GM12878 (cell line): ENCODE data around the gene IL19.

Experiments used
- BCL3 ChIP-seq: IDR thresholded peaks from 2 replicates; pipeline ENCODE4 v1.6.1; 2011; ENCODE audit warnings: borderline replicate concordance, low read depth, mild to moderate bottlenecking, moderate library complexity, low read length; ENCODE audit not compliant: insufficient read depth, poor library complexity, severe bottlenecking
- CTCF ChIP-seq, 3 experiments: IDR thresholded peaks in 2 of 3; conservative IDR thresholded peaks in 1 of 3; 2 replicates each; pipeline ENCODE4 v1.5.1; 2011; ENCODE audit warnings: low read depth in 3 of 3, low read length in 3 of 3, mild to moderate bottlenecking in 3 of 3, control low read depth in 2 of 3, moderate library complexity in 2 of 3, inconsistent platforms in 1 of 3, mixed read lengths in 1 of 3; ENCODE audit not compliant: control insufficient read depth in 2 of 3, insufficient read depth in 1 of 3; ENCODE audit errors: extremely low read depth in 1 of 3
- GABPA ChIP-seq: IDR thresholded peaks from 2 replicates; pipeline ENCODE4 v1.6.1; 2014; ENCODE audit warnings: antibody characterized with exemption, low read depth, mild to moderate bottlenecking, inconsistent platforms

GRCh38 chr1:206752481-206752880 is 18.1 kb upstream of the IL19 start:
- no peak for TF ChIP-seq BCL3
- TF ChIP-seq GABPA, result no peak
- no peak for TF ChIP-seq CTCF (IDR thresholded peaks at IDR 0.05 in 2 of 3, conservative IDR thresholded peaks at IDR 0.05 in 1 of 3; ENCODE audit: control insufficient read depth in 2 of 3, extremely low read depth in 1 of 3, insufficient read depth in 1 of 3, low read depth in 3 of 3, low read length in 3 of 3)
